Esophagus squamous epithelium (tissue), 4 donors: ENCODE data around the gene JAK3.

Source experiments
- POLR2A ChIP-seq, 4 donors: fragments of 450-650 bp; IDR thresholded peaks; one replicate each; pipeline ENCODE4 v1.6.1; 2017; ENCODE audit warnings: antibody characterized with exemption in 4 of 4, mild to moderate bottlenecking in 4 of 4, moderate library complexity in 3 of 4
- TF ChIP-seq, protein P1 (sequence below), 6 experiments: fragments of 450-650 bp in 4 of 6; fragments of 200-600 bp in 2 of 6; sonication (generic) in 2 of 6; IDR thresholded peaks; one replicate each; pipeline ENCODE4 v1.5.1; 2016 to 2019; ENCODE audit warnings: antibody characterized with exemption in 6 of 6, mild to moderate bottlenecking in 4 of 6, moderate library complexity in 4 of 6

DNA sequence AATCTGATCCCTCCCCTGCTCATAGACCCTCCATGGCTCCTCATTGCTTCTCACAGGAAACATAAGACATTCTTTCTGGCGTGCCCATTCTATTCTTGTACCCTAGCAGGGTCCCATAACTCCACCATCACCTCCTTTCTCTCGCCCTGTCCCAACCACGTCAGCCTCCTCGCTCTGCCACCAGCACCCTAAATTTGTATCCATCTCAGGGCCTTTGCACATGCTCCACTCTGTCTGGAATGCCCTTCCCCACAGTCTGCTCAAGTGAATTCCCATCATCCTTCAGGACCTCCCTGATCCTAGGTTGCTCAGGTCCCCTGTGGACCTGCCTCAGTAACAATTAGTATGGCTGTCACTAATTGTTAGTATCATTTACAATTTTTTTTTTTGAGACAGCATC is 42.4 kb downstream of the JAK3 start:
- TF ChIP-seq, protein P1, sequence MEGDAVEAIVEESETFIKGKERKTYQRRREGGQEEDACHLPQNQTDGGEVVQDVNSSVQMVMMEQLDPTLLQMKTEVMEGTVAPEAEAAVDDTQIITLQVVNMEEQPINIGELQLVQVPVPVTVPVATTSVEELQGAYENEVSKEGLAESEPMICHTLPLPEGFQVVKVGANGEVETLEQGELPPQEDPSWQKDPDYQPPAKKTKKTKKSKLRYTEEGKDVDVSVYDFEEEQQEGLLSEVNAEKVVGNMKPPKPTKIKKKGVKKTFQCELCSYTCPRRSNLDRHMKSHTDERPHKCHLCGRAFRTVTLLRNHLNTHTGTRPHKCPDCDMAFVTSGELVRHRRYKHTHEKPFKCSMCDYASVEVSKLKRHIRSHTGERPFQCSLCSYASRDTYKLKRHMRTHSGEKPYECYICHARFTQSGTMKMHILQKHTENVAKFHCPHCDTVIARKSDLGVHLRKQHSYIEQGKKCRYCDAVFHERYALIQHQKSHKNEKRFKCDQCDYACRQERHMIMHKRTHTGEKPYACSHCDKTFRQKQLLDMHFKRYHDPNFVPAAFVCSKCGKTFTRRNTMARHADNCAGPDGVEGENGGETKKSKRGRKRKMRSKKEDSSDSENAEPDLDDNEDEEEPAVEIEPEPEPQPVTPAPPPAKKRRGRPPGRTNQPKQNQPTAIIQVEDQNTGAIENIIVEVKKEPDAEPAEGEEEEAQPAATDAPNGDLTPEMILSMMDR (IDR thresholded peaks at IDR 0.05) = no peak
- no peak for TF ChIP-seq POLR2A (IDR thresholded peaks at IDR 0.05)
